Thymus (tissue), 11 donors: Measurements from ENCODE around the gene SH3PXD2B. TPM values are rescaled to one million over a fixed set of nuclear protein-coding genes. Genes with fewer than 3 reads are reported as not detected.
"Not testable (repeated sequence)": the region's sequence is repeated elsewhere in the genome, so short reads cannot be mapped to it uniquely, and the experiment has no call there.

Experiments used
- DNase-seq, 9 donors: peaks; one replicate each; pipeline ENCODE4 v3.0.0-alpha.2; 2013; ENCODE audit warnings: low spot score in 9 of 9, low read depth in 6 of 9, missing footprints in 1 of 9
- H3K27ac ChIP-seq, 2 donors: one replicate each; pipeline ENCODE4 v1.5.1; 2013; ENCODE audit warnings: control low read depth in 1 of 2, low read depth in 1 of 2, low read length in 1 of 2, mild to moderate bottlenecking in 1 of 2, moderate library complexity in 1 of 2
- H3K27me3 ChIP-seq, 2 donors: one replicate each; pipeline ENCODE4 v1.5.1; 2013; ENCODE audit warnings: low read length in 1 of 2; ENCODE audit not compliant: control insufficient read depth in 2 of 2, insufficient read depth in 1 of 2
- H3K36me3 ChIP-seq, 2 donors: one replicate each; pipeline ENCODE4 v1.5.1; 2013; ENCODE audit warnings: low read length in 1 of 2, mild to moderate bottlenecking in 1 of 2, moderate library complexity in 1 of 2; ENCODE audit not compliant: control insufficient read depth in 2 of 2, insufficient read depth in 2 of 2
- H3K4me1 ChIP-seq, 2 donors: one replicate each; pipeline ENCODE4 v1.5.1; 2013; ENCODE audit warnings: low read length in 2 of 2; ENCODE audit not compliant: control insufficient read depth in 2 of 2, insufficient read depth in 2 of 2
- H3K4me3 ChIP-seq, 2 donors: one replicate each; pipeline ENCODE4 v1.5.1; 2013; ENCODE audit warnings: low read length in 2 of 2, control low read depth in 1 of 2, mild to moderate bottlenecking in 1 of 2
- H3K9me3 ChIP-seq, 2 donors: one replicate each; pipeline ENCODE4 v1.5.1; 2013; ENCODE audit warnings: low read length in 1 of 2, mild to moderate bottlenecking in 1 of 2; ENCODE audit not compliant: control insufficient read depth in 2 of 2, insufficient read depth in 1 of 2
- WGBS: extraction: QIAGEN DNeasy Blood & Tissue Kit; methylation state at CpG from one replicate; pipeline ENCODE4 v1.1.7; 2013; 5-methylcytosine and 5-hydroxymethylcytosine counted together
- polyA plus RNA-seq: library from polyadenylated mRNA; stranded (reverse); fragments of 200-250 nt; gene quantifications from one replicate; pipeline ENCODE4 v1.2.3, GENCODE V29; 2013
- total RNA-seq: library from RNA; stranded (reverse); fragments of 120-200 nt; gene quantifications from one replicate; pipeline ENCODE4 v1.2.4, GENCODE V29; 2013
- donor health status: healthy.

Gene SH3PXD2B
- total and polyA plus RNA-seq, 2 donors: 3.2 to 7.3 TPM

- peaks cover 0 to 14% of the 10 kb centered on the region in 2 donors for H3K4me1 ChIP-seq
- no peak overlapping the region for H3K4me3 ChIP-seq
- H3K27ac ChIP-seq: no peak overlapping the region
- H3K27me3 ChIP-seq: no peaks in the 10 kb centered on the region
- DNase-seq: no peak
- H3K36me3 ChIP-seq: no peaks in the 10 kb centered on the region
- H3K9me3 ChIP-seq: no peaks in the 10 kb centered on the region
- WGBS: 95% methylated on average over 4 of the region's 4 CpGs
Observed at GRCh38 chr5:172404746-172405145, 49.6 kb downstream of the SH3PXD2B start.

DNA sequence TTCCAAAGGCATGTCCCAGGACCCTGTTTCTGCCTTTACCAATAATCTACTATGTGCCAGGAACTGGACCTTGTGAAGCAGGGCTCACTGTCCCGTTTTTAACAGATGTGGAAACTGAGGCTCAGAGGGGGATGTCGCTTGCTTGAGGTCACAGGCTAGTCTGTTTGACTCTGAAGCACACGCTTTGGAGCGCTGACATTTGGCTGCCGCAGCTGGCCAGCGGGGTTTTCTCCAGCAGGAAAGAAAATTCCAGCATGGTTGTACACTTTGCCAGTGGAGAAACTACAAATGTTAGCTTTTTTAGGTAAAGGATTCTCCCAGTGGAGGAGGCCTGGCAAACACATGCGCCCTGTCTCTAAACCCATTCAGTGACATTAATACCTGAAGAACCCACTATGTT lies 50.5 kb downstream of the SH3PXD2B start:
- no peak overlapping the region for H3K4me3 ChIP-seq
- DNase-seq: no peak
- WGBS: 97% methylated on average over 7 of the region's 7 CpGs

GRCh38 chr5:172403189-172403796 lies 51.0 kb downstream of the SH3PXD2B start:
- 85% methylated on average over 11 of the region's 11 CpGs for WGBS
- H3K27ac ChIP-seq: peak overlapping the region in 1 of 2 donors; percentile 85
- H3K4me3 ChIP-seq: no peak overlapping the region
- peaks cover 0 to 14% of the 10 kb centered on the region in 2 donors for H3K4me1 ChIP-seq
- no peaks in the 10 kb centered on the region for H3K9me3 ChIP-seq
- no peaks in the 10 kb centered on the region for H3K36me3 ChIP-seq
- no peaks in the 10 kb centered on the region for H3K27me3 ChIP-seq
- DNase-seq: no peak

More for the DNA sequence above, 50.5 kb downstream of the SH3PXD2B start:
- H3K9me3 ChIP-seq: no peaks in the 10 kb centered on the region
- peaks cover 0 to 14% of the 10 kb centered on the region in 2 donors for H3K4me1 ChIP-seq
- peak overlapping the region in 1 of 2 donors; percentile 85 for H3K27ac ChIP-seq
- no peaks in the 10 kb centered on the region for H3K27me3 ChIP-seq
- H3K36me3 ChIP-seq: no peaks in the 10 kb centered on the region

DNA sequence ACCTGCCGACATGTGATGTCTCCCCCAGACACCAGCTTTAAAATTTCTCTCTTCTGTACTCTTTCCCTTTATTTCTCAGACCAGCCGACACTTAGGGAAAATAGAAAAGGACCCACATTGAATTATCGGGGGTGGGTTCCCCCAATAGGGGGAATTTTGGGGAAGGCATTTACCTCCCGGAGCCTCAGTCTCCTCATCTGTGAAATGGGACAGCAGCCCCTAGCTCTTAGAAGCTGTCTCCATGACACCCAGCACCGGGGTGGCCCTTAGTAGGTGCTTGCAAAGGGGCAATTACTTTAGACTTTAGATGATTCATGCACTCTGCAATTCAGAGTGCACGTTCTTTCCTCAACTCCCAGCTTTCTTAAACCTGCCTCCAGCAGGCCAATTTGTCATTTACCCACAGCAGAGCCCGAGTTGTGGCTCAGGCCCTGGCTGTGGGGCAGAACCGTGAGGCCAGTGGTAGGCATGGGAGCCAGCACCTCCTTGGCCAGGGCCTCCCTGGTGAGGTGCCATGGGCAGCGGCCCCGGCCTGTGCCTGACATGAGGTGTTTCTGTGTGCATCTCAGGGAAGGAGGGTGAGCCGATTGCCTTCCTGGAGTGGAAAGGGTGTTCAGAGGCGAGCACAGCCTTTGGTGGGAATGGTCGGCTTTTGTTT lies 51.7 kb downstream of the SH3PXD2B start:
- peaks cover 0 to 14% of the 10 kb centered on the region in 2 donors for H3K4me1 ChIP-seq
- 90% methylated on average over 13 of the region's 13 CpGs for WGBS
- no peak overlapping the region for H3K4me3 ChIP-seq
- no peak for DNase-seq
- H3K9me3 ChIP-seq: no peaks in the 10 kb centered on the region
- no peaks in the 10 kb centered on the region for H3K36me3 ChIP-seq
- H3K27me3 ChIP-seq: no peaks in the 10 kb centered on the region
- peak overlapping the region in 1 of 2 donors; percentile 85 for H3K27ac ChIP-seq

GRCh38 chr5:172402031-172402430 lies 52.3 kb downstream of the SH3PXD2B start:
- H3K27ac ChIP-seq, H3K36me3 ChIP-seq, DNase-seq, H3K4me3 ChIP-seq, H3K27me3 ChIP-seq, H3K9me3 ChIP-seq: not testable (repeated sequence)
- H3K4me1 ChIP-seq: peaks cover 0 to 14% of the 10 kb centered on the region in 2 donors
- 95% methylated on average over 6 of the region's 6 CpGs for WGBS

GRCh38 chr5:172399826-172400225 lies 54.5 kb downstream of the SH3PXD2B start:
- Histone ChIP-seq H3K27me3 (no peaks in the 10 kb centered on the region), H3K36me3 (no peaks in the 10 kb centered on the region), H3K27ac (no peak overlapping the region), H3K9me3 (no peaks in the 10 kb centered on the region), H3K4me1 (peaks cover 0 to 14% of the 10 kb centered on the region in 2 donors), H3K4me3 (no peak overlapping the region)
- no peak for DNase-seq
- WGBS: 94% methylated on average over 4 of the region's 4 CpGs

DNA sequence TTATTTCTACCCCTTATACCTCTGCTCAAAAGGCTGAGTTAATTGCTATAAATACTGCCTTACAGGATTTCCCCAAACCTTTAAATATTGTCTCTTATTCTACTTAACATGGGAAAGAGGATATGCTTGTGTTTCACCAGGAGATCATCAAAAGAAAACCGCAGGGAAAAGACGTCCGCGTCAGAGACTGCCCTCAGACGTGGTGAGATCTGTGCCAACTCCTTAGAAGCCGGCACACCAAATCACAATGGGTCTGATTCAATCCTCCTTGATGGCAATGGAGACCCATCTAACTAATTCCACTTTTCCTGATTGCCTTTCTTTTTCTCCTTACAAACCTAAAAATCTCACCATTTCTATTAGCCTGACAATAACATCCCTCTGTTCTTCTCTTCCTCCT lies 55.0 kb downstream of the SH3PXD2B start:
- DNase-seq: no peak
- Histone ChIP-seq H3K4me3 (no peak overlapping the region), H3K9me3 (no peaks in the 10 kb centered on the region), H3K27ac (no peak overlapping the region), H3K36me3 (no peaks in the 10 kb centered on the region), H3K27me3 (no peaks in the 10 kb centered on the region), H3K4me1 (peaks cover 0 to 14% of the 10 kb centered on the region in 2 donors)
- 88% methylated on average over 6 of the region's 6 CpGs for WGBS

GRCh38 chr5:172398645-172399044 lies 55.7 kb downstream of the SH3PXD2B start:
- H3K9me3 ChIP-seq, DNase-seq: not testable (repeated sequence)

DNA sequence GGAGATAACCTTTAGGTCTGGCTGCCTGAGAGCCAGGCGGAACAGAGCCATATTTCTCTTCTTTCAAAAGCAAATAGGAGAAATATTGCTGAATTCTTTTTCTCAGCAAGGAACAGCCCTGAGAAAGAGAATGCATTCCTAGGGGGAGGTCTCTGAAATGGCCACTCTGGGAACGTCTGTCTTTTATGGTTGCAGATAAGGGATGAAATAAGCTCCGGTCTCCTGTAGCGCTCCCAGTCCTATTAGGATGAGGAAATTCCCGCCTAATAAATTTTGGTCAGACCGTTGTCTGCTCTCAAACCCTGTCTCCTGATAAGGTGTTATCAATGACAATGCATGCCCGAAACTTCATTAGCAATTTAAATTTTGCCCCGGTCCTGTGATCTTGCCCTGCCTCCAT lies 57.3 kb downstream of the SH3PXD2B start:
- 96% methylated on average over 8 of the region's 8 CpGs for WGBS
- not testable (repeated sequence) for H3K4me3 ChIP-seq, H3K27ac ChIP-seq, H3K9me3 ChIP-seq, H3K27me3 ChIP-seq, DNase-seq, H3K4me1 ChIP-seq, H3K36me3 ChIP-seq

More at GRCh38 chr5:172398645-172399044, 55.7 kb downstream of the SH3PXD2B start:
- H3K36me3 ChIP-seq, H3K27ac ChIP-seq, H3K4me1 ChIP-seq, H3K27me3 ChIP-seq, H3K4me3 ChIP-seq: not testable (repeated sequence)
- WGBS: 94% methylated on average over 4 of the region's 4 CpGs
